Right renal cortex interstitium (tissue), 3 donors: ENCODE results near the gene MPPED1. TPM values are rescaled to one million over a fixed set of nuclear protein-coding genes. Genes with fewer than 3 reads are reported as not detected.

Experiments used
- DNase-seq, 3 donors: peaks; one replicate each; pipeline ENCODE4 v3.0.0-alpha.2; 2013; ENCODE audit warnings: low read depth in 3 of 3, low spot score in 2 of 3
- polyA plus RNA-seq, 3 donors: library from polyadenylated mRNA; unstranded; fragments of 120-200 nt; gene quantifications; one replicate each; pipeline ENCODE4 v1.2.1, GENCODE V29; 2013; ENCODE audit not compliant: insufficient read length in 3 of 3

MPPED1 gene
- polyA plus RNA-seq, 3 donors: 0.54 to 0.76 (median 0.60) TPM

DNA sequence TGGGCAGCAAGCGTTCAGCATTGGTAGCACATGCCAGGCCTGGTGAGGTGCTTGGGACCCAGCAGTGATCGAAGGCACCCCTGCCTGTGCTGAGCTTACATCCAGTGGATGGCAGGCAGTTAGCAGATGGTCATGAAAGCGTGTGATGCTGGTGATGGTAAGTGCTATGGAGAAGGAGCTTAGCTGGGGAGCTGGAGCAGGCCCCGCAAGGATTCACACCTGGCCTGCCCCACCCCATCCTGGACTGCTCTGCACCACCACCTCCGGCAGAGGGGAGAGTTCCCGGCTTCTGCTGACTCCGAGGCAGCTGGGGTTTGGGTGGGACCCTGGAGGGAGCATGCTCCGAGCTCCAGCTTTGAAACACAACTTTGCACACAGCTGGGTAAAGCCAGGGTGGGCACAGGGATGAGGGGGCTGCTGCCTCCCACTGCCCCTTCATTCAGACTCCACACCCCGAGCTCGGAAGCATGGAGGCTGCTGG is 16.2 kb downstream of the MPPED1 start:
- no peak for DNase-seq

DNA sequence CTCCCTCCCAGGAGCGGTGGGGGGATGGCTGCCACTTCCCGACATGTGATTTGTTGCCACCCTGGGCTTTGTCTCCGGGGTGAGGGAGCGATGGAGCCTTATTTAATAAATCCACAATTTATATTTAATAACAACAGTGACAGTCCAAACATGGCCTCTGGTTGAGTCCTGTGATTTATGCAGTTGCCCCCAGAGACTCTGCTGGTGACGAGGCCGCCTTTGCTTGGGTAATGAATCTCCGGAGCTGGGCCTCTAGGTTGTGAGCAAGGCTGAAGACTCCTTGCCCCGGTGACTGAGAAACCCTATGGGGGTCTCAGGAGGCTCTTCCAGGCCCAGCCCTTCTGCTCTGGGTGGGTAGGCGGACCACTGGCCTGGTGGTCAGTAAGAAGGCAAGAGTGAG is 16.7 kb downstream of the MPPED1 start:
- no peak for DNase-seq

DNA sequence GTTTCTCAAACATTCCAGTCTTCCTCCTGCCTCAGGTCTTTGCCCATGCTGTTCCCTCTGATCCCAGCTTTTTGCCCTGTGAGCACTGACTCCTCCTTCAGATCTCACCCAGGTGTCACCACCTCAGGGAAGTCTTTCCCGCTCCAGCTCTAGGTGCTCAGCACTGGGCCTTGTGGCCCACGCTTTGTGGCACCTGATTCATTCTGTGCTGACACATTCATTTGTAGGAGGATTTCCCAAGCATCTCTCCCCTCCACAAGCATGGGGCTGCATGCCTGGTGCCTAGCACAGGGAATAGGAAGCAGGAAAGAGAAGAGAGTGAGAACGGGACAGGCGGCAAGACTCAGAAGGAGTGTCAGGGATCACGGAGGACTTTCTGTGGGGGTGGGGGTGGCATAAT is 17.6 kb downstream of the MPPED1 start:
- DNase-seq: no peak

DNA sequence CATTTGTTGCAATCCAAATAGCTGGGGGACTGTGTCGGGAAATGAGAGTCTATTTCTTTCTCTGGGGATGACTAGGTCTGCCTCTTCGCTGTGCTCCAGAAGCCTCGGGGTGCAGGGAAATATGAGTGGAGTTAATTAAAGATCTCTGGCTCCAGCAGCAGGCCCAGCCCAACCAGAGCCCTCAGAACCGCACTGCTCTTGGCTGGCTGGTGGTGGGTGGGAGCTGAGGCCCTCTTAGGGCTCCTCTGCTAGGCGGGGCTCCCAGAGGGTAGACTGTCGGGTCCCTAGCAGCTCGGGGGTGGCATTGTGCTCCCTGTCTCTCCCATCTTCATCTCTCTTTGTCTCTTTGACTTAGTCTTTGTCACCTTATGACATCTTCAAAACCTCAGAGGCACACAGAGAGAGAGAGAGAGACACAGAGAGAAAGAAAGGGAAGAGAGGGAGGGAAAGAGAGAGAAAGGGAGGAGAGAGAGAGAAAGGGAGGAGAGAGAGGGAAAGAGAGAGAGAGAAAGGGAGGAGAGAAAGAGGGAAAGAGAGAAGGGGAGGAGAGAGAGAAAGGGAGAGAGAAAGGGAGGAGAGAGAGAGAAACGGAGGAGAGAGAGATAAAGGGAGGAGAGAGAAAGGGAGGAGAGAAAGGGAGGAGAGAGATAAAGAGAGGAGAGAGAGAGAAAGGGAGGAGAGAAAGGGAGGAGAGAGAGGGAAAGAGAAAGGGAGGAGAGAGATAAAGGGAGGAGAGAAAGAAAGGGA is 20.2 kb downstream of the MPPED1 start:
- DNase-seq: no peak

DNA sequence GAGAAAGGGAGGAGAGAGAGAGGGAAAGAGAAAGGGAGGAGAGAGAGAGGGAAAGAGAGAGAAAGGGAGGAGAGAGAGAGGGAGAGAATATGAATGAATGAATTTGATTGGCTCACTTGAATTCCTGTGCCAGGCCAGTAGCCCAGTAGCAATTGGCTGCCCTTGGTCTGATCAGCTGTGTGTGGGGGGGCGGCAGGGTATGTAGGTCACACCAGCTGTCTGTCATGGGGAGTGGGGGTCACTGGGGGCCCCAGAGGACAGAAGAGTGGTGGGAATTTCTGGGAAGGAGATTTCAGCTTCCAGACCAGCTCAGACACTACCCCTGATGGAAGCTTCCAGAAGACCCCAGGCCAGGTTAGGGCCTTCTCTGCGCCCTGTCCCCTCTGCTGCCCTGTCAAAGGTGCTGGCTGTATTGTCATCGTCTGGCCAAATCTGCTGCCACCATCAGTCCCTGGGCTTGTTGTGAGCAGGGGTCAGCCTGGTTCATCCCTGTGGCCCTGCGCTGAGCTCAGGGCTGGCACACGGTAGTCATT is 21.1 kb downstream of the MPPED1 start:
- DNase-seq: no peak

DNA sequence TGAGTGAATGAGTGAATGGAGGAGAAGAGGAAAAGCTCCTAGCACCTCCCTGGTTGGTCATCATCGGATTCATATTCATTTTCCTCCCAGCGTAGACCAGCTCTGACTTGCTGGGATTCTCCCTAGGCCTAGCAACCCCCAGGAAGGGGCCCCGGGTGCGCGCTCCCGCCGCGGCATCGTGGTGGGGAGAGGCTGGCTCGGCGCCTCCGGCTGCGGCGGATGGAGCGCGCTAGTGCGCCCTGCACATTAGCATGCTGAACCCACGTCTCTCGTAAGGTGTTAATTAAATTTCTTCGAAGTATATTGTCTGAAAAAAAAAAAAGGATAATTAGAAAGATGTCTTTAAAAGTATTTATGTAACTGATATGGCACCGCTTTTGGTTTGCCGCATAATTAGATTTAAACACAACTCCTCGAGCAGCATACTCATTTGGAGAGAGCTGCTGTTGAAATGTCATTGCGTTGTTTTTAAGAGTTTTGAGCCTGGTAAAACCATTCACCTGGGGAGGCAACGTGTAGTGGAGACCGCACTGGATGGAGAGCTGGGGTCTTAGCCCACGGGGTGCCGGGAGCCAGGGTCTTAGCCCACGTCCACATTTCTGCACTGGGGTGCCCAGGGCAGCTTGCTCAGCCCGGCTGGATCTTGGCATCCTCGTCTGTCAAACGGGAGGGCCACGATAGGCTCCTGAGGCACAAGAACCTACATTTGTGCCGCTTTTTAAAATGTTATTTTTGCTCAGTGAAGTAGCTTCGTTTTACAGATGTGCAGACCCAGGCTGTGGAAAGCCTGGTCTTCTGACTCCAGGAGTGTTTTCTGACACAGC is 21.8 kb downstream of the MPPED1 start:
- DNase-seq: no peak

DNA sequence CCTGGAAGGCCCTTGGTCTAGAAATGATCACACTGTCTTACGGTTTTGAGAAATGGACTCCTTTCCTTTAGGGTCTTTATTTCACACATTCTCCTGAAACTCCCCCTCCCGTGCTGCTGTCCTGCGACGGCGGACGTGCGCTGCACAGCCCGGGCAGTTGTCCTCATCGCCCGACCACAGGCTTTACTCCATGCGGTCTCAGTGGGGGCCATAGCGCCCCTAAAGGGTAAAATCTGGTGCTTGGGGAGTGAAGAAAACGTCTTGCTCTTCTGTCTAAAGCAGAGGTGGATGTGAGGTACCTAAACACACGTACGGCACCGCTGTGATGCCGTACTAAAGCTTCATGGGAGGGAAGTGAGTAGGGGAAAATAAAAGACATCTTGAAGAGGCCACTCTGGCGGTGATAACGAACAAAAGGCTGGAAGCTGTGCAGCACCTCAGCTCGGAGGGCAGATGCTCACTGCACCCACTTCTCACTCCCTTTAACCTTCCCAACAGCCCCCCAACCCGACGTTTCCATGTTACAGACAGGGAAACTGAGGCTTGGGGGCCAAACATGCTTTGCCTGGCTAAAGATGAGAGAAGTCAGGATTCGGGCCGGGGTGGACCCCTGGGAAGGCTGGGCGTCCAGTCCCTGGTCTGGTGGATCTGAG is 22.6 kb downstream of the MPPED1 start:
- DNase-seq: no peak

DNA sequence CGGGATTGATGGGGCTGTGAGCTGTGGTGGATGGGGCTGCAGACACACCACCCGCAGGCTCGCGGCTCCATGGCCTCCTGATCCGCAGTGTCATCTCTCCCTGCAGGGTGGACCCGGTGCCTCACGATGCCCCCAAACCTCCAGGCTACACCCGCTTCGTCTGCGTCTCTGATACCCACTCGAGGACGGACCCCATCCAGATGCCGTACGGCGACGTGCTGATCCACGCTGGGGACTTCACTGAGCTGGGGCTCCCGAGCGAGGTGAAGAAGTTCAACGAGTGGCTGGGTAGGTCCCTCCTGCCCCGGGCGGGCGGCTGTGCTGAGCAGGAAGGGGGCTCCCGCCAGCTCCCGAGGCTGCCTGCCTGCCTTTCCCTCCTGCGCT is 23.1 kb downstream of the MPPED1 start:
- no peak for DNase-seq

DNA sequence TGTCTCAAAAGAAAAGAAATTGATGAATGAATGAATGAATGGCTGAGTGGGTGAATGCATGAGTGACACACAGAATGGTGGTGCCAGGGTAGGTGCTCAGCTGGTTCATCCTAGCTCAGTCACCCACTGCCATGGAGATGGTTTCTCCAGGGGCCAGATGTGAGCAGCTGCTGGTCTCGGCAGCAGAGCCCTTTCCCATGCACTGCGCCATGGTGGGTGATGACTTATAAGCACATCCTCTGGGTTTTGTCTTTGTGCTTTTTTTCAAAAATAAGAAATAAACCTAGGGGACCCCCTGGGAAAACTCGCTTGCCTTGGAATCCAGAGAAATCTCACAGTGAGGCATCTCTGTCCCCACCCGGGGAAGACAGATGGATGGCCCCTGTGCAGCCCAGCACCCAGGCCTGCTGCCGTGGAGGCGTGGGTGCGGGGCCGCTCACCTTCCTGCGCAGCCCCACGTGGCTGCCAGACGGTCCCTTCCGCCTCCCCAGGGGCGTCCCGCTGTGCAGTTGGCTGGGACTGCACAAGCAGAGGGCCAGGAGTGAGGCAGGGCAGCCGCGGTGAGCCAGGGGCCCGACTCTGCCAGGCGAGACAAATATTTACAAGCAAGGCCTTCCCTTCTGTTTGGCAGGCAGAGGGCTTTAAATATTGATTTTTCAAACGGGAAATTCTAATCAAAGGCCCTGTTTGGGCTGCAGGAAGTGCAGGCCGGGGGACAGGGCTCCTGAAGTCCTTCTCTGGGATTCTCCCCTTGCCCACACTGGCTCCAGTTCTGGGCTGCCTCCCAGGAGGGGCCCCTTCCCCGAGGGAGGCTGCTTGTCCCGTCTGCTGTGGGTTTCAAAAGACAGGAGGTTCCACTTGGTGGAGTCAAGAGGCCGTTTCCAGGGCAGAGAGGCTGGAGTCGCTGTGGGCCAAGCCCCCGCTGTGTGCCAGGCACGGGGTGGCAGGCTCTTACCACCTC is 24.3 kb downstream of the MPPED1 start:
- DNase-seq: no peak

DNA sequence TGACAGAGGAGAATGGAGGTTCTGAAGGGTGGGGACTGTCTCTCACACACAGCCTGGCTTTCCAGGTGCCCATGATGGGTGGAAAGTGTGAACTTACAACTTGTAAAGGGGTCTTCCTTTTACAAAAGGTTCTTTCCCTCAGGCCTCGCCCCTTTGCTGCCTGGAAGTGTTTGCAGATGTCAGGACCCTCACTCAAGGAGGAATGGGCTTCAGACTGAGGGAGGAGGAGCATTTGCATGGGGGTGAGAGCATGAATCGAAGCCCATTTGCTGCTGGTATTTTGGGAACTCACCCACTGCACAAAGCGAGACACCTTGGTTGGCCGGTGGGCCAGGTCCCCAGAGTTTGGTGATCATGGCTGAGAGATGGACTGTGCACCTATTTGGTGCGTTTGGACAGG is 25.1 kb downstream of the MPPED1 start:
- DNase-seq: no peak

DNA sequence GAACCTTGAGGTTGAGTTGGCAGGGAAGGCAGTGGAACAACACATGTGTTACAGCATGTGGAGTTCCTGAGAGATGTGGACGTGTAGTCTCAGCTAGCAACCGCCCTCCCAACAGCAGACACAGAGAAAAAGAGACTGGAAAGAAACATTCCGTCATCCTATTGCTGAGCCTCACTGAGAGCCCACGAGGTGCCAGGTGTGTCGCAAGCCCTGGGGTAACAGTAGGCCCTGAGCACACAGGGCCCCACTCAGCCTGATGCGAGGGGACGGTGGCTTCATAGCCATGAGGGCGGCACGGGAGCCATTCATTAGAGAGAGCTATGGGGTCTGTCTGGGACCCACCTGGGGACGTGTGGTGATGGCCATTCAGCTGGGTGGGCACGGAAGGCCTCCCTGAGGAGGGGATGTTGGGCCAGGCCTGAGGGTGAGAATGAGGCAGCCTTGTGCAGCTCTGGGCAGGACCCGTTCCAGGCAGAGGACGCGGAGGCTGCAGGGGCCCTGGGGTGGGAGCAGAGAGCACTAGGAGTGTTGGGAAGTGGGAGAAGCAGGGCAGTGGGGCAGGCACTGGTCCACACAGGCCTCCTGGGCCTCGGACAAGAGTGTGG is 26.2 kb downstream of the MPPED1 start:
- no peak for DNase-seq

DNA sequence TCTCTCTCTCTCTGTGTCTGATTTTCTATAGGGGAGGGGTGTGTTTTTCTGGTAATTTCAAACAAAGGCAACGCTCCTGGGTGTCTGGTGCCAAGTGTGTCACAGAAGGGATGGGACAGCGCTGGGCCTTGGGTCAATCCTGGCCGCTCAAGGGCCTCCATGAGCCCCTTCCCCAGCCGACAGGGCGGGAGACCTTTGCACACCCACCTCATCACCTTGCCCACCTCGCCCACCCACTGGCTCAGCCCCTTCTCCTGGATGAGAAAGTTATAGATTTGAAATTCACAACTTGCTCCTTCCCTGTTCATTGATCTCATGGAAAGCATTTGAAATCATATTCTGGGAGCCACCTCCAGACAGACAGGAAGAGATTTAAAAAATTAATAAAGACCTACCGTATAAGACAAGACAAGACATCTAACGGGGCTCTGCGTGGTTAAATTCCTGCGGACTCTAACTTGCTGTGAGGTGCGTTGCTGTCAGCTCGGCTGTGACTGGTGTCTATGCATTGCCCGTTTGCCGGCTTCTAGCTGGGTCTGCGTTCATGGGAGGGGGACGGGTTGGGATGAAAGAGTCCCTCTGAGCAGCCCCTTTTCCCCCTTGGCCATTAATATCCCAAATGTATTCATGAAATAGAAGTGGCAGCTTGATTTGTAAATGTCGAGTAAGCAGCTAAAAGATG is 27.0 kb downstream of the MPPED1 start:
- no peak for DNase-seq

DNA sequence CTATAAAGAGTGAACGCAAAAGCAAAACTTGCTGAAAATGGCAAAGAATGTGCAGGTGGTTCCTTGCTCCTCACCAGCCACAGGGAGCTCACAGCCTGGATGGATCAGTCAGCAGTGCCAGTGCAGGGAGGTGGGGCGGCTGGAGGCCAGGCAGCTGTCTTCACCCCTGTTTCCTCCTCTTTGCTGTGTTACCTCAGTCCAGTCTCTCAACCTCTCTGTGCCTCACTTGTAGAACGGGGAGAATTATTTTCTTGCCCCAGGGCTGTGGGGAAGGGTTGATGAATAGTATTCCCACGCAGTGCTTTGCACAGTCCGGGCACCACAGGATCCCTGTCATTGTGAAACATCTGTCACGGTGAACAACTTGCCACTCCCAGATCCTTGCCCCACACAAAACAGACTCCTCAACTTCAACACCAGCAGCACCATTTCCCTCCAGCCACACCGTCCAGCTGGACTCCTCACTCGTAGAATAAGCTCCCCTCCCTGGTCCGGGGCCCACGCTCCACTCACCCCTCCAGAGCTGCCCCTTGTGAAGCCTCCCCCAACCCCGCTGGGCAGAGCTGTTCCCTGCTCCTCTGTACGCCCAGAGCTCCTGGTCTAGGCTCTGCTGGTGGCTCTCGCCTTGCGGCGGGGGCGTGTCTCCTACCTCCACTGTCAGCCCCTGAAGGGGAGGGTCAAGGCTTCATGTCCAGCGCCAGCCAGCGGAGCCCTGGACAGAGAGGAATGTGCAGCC is 27.7 kb downstream of the MPPED1 start:
- DNase-seq: no peak

DNA sequence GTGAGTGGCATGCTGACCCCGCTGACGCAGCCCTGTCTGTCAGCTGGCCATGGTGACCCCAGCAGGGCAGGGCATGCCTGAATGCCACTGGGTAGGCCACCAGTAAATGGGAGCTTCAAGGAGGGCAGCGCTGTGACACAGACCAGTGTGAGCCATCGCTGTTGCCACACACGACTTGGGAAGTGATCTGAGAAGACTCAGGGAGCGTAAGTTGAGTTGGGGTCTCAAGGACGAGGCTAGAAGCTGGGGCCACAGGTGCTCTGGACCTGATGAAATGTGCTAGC is 28.2 kb downstream of the MPPED1 start:
- no peak for DNase-seq

DNA sequence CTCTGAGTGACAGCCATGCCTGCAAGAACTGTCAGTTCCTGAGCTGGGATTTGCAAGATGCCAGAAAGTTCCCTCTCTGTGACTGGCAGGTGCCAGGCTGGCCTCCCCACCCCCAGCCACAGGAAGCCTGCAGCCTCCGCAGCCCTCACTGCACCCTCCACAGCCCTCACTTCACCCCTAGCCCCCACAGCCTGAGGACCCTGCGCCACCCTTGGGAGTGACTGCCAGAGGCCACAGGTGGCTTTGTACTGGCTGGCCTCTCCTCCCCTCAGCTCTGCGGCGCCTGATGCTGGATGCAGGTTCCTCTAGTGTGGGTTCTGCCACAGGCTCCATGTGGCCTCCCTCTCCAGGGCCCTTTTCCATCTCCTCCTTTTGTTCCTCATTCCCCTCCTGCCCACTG is 28.7 kb downstream of the MPPED1 start:
- no peak for DNase-seq

DNA sequence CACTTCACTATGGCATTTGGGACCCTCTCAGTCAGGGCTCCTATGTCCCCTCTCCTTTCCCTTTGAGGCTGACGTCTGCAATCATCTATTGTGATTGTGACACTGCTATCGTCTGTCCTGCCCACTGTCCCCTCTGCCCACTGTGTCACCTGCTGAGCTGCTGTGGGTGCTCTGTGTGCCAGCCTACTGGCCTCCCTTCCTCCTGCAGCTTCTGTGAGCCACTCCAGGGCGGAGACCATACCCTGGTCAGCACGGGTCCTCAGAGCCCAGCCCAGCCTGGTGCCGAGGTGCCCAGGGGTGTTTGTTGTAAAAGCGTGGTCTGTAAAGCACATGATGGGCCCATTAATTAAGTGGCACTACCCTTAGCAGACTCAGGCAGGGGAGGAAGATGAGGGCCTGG is 29.4 kb downstream of the MPPED1 start:
- DNase-seq: no peak

DNA sequence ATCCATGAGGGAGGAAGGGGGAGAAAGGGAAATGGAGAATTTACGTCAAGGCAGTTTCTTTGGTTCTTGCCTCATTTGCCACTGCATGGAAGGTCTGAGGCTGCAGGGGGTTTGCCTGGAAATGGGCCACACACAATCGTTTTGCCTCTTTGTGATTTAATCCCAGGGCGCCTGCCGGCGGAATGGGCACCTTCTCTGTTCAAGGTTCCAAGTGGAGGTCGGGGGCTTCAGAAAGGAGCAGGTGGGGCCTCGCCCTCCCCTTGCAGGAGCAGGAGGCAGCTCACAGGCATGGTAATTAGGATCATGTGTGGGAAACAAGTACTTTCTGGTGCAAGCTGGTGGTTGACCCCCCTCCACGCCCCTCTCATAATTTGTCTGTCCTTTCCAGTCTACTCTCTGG is 29.9 kb downstream of the MPPED1 start:
- no peak for DNase-seq

DNA sequence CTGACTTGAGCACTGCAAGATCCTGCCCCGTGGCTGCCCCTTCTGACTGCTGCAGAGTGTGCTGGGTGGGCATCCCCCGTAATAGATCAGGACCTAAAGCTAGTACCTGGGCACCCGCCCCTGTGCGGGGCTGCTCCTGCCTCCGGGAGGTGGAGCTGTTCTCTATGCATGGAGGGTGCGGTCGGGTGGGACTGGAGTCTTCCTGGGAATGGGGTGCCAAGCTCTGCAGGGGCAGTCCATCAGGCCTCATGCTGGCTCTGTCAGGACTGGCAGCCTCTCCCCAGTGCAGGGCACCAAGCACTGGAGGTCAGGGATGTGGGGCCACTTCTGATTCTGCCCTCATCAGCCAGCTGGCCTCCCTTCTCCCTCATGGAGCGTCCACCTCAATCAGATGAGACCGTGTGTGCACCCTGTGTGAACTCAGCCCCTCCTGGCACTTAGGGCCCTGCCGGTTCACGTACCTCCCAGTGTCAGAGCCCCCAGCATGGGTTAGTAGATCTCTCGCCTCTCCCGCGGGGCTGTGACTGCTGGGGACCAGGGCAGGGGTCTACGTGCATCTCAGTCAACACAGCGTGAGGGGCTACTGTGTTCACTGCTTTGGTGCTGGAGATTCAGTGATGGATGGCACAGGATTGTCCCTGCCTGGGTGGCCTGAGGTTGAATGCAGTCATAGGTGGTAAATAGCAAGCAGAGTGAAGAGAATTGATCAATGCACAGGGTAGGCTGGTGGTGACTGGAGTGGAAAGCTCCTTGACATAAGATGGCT is 30.8 kb downstream of the MPPED1 start:
- DNase-seq: no peak
